ENCODE data around the gene IQCB1. TPM values are rescaled to one million over a fixed set of nuclear protein-coding genes. Genes with fewer than 3 reads are reported as not detected.

The IQCB1 gene
- total and polyA plus RNA-seq, 2 experiments from 2014 or later, result 28.8 to 39.0 TPM

- no peak for TF ChIP-seq ZNF462 (CRISPR knock-in tag; IDR thresholded peaks at IDR 0.05)
- no peak for TF ChIP-seq POLR2AphosphoS5 (IDR thresholded peaks at IDR 0.05; ENCODE audit: low read depth)
- no peak for TF ChIP-seq NANOG (IDR thresholded peaks at IDR 0.05; ENCODE audit: borderline replicate concordance)
- TF ChIP-seq EZH2 (IDR thresholded peaks at IDR 0.05; ENCODE audit: low read depth, unreplicated experiment), result no peak
- TF ChIP-seq JUNB (IDR thresholded peaks at IDR 0.05; ENCODE audit: unreplicated experiment), result no peak
- no peak for TF ChIP-seq REST (IDR thresholded peaks at IDR 0.05; ENCODE audit: unreplicated experiment)
- TF ChIP-seq ZNF331 (CRISPR knock-in tag; IDR thresholded peaks at IDR 0.05; ENCODE audit: low read depth), result no peak
- no peak for TF ChIP-seq ZNF114 (CRISPR knock-in tag; IDR thresholded peaks at IDR 0.05)
These were observed 41.8 kb downstream of the IQCB1 start (continued) for GRCh38 chr3:121793078-121793477.
